PFSK-1 (cell line): ENCODE data around the gene TESMIN.

Experiments
- FOXP2 ChIP-seq: optimal IDR thresholded peaks from 2 replicates; pipeline ENCODE3; 2011; ENCODE audit warnings: borderline replicate concordance, control low read depth, inconsistent platforms; ENCODE audit not compliant: insufficient read depth; ENCODE audit errors: extremely low read length, extremely low read depth
- POLR2AphosphoS5 ChIP-seq: IDR thresholded peaks from 2 replicates; pipeline ENCODE4 v1.6.1; 2012; ENCODE audit warnings: low read depth, mild to moderate bottlenecking, control low read depth, low read length, moderate library complexity
- SIN3A ChIP-seq: IDR thresholded peaks from 2 replicates; pipeline ENCODE4 v1.6.1; 2012; ENCODE audit warnings: mild to moderate bottlenecking, low read length, moderate library complexity, borderline replicate concordance; ENCODE audit not compliant: insufficient read depth
- TAF1 ChIP-seq: IDR thresholded peaks from 2 replicates; pipeline ENCODE4 v1.6.1; 2012; ENCODE audit warnings: low read length, control low read depth, borderline replicate concordance; ENCODE audit not compliant: insufficient read depth
- TF ChIP-seq, protein P1 (sequence below), 2 experiments: IDR thresholded peaks; 2 replicates each; pipeline versions ENCODE4 v1.6.1 to v1.8.0; 2011 to 2012; ENCODE audit warnings: low read depth in 2 of 2, low read length in 2 of 2, control low read depth in 1 of 2, inconsistent platforms in 1 of 2, mild to moderate bottlenecking in 1 of 2, moderate library complexity in 1 of 2; ENCODE audit not compliant: insufficient read depth in 1 of 2

TESMIN gene

DNA sequence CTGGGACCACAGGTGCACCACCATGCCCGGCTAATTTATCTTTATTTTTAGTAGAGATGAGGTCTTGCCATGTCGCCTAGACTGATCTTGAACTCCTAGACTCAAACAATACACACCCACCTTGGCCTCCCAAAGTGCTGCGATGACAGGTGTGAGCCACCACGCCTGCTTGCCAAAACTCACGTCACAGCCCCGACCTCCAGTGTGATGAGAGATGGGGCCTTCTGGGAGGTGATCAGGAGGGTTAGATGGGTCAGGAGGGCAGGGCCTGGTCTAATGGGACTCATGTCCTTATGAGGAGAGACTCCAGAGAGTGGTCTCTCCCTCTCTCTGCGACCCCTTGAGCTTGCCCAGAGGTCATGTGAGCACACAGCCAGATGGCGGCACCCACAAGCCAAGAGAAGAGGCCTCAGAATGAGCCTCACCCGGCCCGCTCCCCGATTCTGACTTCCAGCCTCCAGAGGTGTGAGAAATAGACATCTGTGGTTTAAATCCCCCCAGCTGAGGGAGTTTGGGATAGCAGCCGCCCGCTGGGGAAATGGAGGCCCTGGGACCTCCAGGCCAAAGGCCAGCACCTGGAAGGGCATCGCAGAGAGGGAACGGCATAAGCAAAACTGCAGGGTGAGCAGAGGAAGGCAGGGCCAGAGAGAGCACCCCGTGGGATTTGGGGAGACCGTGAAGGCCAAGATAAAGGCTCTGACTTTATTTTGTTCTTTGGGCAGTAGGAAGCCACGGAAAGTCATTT lies 91.1 kb downstream of the TESMIN start:
- TF ChIP-seq, protein P1, sequence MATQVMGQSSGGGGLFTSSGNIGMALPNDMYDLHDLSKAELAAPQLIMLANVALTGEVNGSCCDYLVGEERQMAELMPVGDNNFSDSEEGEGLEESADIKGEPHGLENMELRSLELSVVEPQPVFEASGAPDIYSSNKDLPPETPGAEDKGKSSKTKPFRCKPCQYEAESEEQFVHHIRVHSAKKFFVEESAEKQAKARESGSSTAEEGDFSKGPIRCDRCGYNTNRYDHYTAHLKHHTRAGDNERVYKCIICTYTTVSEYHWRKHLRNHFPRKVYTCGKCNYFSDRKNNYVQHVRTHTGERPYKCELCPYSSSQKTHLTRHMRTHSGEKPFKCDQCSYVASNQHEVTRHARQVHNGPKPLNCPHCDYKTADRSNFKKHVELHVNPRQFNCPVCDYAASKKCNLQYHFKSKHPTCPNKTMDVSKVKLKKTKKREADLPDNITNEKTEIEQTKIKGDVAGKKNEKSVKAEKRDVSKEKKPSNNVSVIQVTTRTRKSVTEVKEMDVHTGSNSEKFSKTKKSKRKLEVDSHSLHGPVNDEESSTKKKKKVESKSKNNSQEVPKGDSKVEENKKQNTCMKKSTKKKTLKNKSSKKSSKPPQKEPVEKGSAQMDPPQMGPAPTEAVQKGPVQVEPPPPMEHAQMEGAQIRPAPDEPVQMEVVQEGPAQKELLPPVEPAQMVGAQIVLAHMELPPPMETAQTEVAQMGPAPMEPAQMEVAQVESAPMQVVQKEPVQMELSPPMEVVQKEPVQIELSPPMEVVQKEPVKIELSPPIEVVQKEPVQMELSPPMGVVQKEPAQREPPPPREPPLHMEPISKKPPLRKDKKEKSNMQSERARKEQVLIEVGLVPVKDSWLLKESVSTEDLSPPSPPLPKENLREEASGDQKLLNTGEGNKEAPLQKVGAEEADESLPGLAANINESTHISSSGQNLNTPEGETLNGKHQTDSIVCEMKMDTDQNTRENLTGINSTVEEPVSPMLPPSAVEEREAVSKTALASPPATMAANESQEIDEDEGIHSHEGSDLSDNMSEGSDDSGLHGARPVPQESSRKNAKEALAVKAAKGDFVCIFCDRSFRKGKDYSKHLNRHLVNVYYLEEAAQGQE (IDR thresholded peaks at IDR 0.05; ENCODE audit: insufficient read depth in 1 of 2, low read depth in 2 of 2, low read length in 2 of 2) = no peak
- TF ChIP-seq SIN3A = no peak
- TF ChIP-seq POLR2AphosphoS5 = no peak
- TF ChIP-seq TAF1 = no peak
- no peak for TF ChIP-seq FOXP2

DNA sequence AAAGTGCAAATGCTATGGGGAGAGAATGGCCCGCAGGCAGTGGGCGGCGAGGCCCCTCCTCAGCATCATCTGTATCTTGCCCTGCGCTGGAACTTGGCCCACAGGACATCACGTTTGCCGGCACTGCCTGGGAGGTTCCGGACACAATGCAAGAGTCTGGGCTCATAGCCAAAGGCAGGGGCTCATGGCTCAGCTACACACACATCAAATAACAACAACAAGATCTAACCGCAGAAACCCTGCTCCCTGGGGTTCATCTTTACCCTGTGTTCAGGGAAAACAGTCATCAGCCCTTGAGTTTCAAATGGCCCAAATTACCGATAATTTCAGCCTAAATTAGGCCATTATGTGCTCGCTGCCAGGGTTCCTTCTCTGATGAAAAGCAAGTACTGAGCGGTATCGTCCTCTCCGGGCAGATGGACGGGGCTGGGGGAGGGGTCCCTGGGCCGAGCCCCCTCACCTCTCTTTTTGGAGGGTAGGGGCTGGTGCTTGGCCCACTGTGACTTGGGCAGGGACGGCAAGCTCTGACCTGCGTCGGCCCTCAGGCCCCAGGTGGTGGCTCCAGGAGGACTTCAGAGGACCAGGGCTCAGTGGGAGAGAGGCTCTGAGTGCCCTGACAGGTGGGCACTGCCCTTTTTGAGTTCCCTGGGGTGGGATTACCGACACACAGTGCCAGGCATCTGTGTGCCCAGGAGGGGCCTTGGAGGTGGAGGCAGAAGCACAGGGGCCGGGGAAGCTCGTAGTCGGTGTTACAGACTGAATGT lies 92.0 kb downstream of the TESMIN start:
- TF ChIP-seq FOXP2 (peak; percentile 97), SIN3A (peak; percentile 94; the same call in 1 of the 2 replicates), POLR2AphosphoS5 (no peak; the same call in 1 of the 2 replicates), TAF1 (no peak)
- TF ChIP-seq, protein P1 (IDR thresholded peaks at IDR 0.05; ENCODE audit: insufficient read depth in 1 of 2, low read depth in 2 of 2, low read length in 2 of 2) = peak in 1 of 2 experiments; percentile 65; a peak in 1 of 4 replicates

DNA sequence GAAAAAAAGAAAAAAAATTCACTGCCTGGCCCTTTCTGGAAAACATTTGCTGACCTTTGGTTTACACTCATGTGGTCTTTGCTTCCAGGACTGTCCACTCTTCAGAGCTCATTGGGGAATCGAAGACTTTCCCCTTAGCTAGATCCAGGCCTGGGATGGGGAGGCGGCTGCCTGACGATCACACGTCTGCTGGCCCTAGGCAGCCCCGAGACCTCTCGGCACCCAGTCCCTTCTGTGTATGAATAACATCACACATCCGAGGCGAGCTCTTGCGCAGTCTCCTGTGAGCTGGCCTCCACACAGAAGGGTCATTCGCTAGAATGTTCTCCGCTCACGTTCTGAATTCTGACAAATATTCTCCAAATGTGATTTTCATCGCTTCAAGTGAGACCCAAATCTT lies 92.7 kb downstream of the TESMIN start:
- TF ChIP-seq FOXP2 (no peak), POLR2AphosphoS5 (no peak), TAF1 (no peak), SIN3A (no peak)
- TF ChIP-seq, protein P1 (IDR thresholded peaks at IDR 0.05; ENCODE audit: insufficient read depth in 1 of 2, low read depth in 2 of 2, low read length in 2 of 2) = no peak

DNA sequence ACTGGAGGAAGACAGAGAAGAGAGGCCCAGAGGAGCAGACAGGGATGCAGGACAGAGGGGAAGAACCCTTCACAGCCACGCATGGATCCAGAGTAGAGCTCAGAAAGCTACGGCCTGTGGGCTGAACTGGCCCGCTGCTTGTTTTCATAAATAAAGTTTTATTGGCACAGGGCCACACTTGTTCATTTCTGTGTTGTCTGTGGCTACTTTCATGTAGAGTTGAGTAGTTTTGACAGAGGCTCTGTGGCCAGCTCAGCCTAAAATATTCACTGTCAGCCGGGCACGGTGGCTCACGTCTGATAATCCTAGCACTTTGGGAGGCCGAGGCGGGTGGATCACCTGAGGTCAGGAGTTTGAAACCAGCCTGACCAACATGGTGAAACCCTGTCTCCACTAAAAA lies 93.2 kb downstream of the TESMIN start:
- TF ChIP-seq TAF1 (no peak), SIN3A (0 out of 2 replicates have a peak, but pooled peaks have one; percentile 49)
